ENCODE results near the gene HDC. TPM values are rescaled to one million over a fixed set of nuclear protein-coding genes. Genes with fewer than 3 reads are reported as not detected.

The HDC gene
- total and polyA plus RNA-seq, 2 of the 13 experiments (the other 11 are each of a cell fraction or from before 2014, with no cell fraction given), result not detected

- in situ Hi-C loops (cut with HindIII; ENCODE audit: extremely low pct_ligation_motif_present, low pct_unique_long_range_greater_than_20kb) (no loop called here), intact Hi-C loops (cut with micrococcal nuclease; ENCODE audit: unreplicated experiment) (no loop called here)
- Histone ChIP-seq H3K9ac (ENCODE audit: insufficient read depth, low read depth, low read length) (no peak overlapping the region), H3K27ac (ENCODE audit: extremely low read length, insufficient read depth, low read length) (no peak overlapping the region), H3K36me3 (replicated peaks in 1 of 2; ENCODE audit: control insufficient read depth in 1 of 2, insufficient read depth in 2 of 2, low read length in 2 of 2) (no peaks in the 10 kb centered on the region), H3K27me3 (ENCODE audit: control insufficient read depth in 1 of 2, insufficient read depth in 2 of 2, low read length in 2 of 2) (no peaks in the 10 kb centered on the region), H4K20me1 (ENCODE audit: insufficient read depth, low read length) (no peaks in the 10 kb centered on the region), H3K79me2 (ENCODE audit: insufficient read depth, low read length) (no peaks in the 10 kb centered on the region), H3K9me3 (ENCODE audit: low read length) (no peaks in the 10 kb centered on the region), H3K4me2 (ENCODE audit: low read depth, low read length) (no peak overlapping the region), H3K4me1 (ENCODE audit: insufficient read depth, low read length) (peaks cover 24% of the 10 kb centered on the region), H2AFZ (ENCODE audit: low read length) (no peak overlapping the region), H3K4me3 (replicated peaks in 1 of 3; ENCODE audit: insufficient read depth in 1 of 3, low read depth in 2 of 3, low read length in 3 of 3) (no peak overlapping the region)
- FAIRE-seq (no peak), ATAC-seq (no peak), DNase-seq (ENCODE audit: low spot score) (no peak)
- 80% methylated on average over 4 of the region's 8 CpGs for WGBS (ENCODE audit: low lambda C conversion rate)
- POLR2A ChIA-PET, result no interaction called here
- CTCF ChIA-PET (ENCODE audit: low intra/inter-chr PET ratio, low total read pairs), result no interaction called here
- no peak for TF ChIP-seq ZNF639 (CRISPR knock-in tag; conservative IDR thresholded peaks at IDR 0.05)
- no peak for TF ChIP-seq ZNF530 (CRISPR knock-in tag; IDR thresholded peaks at IDR 0.05; ENCODE audit: low read depth)
- no peak for TF ChIP-seq ZFP62 (CRISPR knock-in tag; IDR thresholded peaks at IDR 0.05)
- no peak for TF ChIP-seq PAWR (CRISPR knock-in tag; IDR thresholded peaks at IDR 0.05; ENCODE audit: borderline replicate concordance)
- TF ChIP-seq HIVEP1 (CRISPR knock-in tag; IDR thresholded peaks at IDR 0.05), result no peak
- TF ChIP-seq NPAS2 (CRISPR knock-in tag; IDR thresholded peaks at IDR 0.05; ENCODE audit: borderline replicate concordance), result no peak
- TF ChIP-seq, protein P1, sequence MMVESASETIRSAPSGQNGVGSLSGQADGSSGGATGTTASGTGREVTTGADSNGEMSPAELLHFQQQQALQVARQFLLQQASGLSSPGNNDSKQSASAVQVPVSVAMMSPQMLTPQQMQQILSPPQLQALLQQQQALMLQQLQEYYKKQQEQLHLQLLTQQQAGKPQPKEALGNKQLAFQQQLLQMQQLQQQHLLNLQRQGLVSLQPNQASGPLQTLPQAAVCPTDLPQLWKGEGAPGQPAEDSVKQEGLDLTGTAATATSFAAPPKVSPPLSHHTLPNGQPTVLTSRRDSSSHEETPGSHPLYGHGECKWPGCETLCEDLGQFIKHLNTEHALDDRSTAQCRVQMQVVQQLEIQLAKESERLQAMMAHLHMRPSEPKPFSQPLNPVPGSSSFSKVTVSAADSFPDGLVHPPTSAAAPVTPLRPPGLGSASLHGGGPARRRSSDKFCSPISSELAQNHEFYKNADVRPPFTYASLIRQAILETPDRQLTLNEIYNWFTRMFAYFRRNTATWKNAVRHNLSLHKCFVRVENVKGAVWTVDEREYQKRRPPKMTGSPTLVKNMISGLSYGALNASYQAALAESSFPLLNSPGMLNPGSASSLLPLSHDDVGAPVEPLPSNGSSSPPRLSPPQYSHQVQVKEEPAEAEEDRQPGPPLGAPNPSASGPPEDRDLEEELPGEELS (CRISPR knock-in tag; IDR thresholded peaks at IDR 0.05), result no peak
- TF ChIP-seq SOX13 (IDR thresholded peaks at IDR 0.05), result no peak
- TF ChIP-seq SOX13 (CRISPR knock-in tag; conservative IDR thresholded peaks at IDR 0.05 in 1 of 2, IDR thresholded peaks at IDR 0.05 in 1 of 2), result no peak
- no peak for TF ChIP-seq ZFP41 (CRISPR knock-in tag; IDR thresholded peaks at IDR 0.05; ENCODE audit: borderline replicate concordance)
- BruUV-seq (replicated peaks), result no TSS peak
Measured at GRCh38 chr15:50257332-50257731, 8.2 kb downstream of the HDC start.
